Endothelial cell of umbilical vein (primary cell): ENCODE measurements around the gene ELF3. TPM values are rescaled to one million over a fixed set of nuclear protein-coding genes. Genes with fewer than 3 reads are reported as not detected.
"Not testable (repeated sequence)": the region's sequence is repeated elsewhere in the genome, so short reads cannot be mapped to it uniquely, and the experiment has no call there.

Experiments
- BruUV-seq: library from RNA; stranded (reverse); fragments of 400-500 nt; replicated peaks from 2 replicates; lab custom pipeline; 2021; lab: Mats Ljungman, UMichigan
- CTCF ChIA-PET: fragments of 300-600, 350-600 bp; sonication (Branson Sonifier 250); formaldehyde crosslinking; loops from one replicate; lab custom pipeline; 2021; ENCODE audit warnings: antibody characterized with exemption, inconsistent platforms; lab: Charles Lee
- POLR2A ChIA-PET: fragments of 300-600, 350-600 bp; sonication (Branson Sonifier 250); formaldehyde crosslinking; loops from one replicate; lab custom pipeline; 2021; ENCODE audit warnings: antibody characterized with exemption, inconsistent platforms; lab: Charles Lee
- DNase-seq: peaks from one replicate; pipeline ENCODE4 v3.0.0-alpha.2; 2011; ENCODE audit warnings: low read depth, low spot score
- FAIRE-seq: peaks from 2 replicates; lab custom pipeline; 2011; peaks lifted over from hg19 to GRCh38; lab: Jason Lieb, UNC
- H2AFZ ChIP-seq: 2 replicates; pipeline ENCODE4 v1.6.0; 2012; ENCODE audit warnings: low read depth, low read length, control low read depth, inconsistent platforms
- H3K27ac ChIP-seq: 2 replicates; pipeline ENCODE4 v1.5.1; 2011; ENCODE audit warnings: low read depth, mild to moderate bottlenecking, control low read depth, low read length, moderate library complexity; ENCODE audit not compliant: insufficient read depth
- H3K27me3 ChIP-seq, 2 experiments: 2 replicates each; pipeline versions ENCODE4 v1.6.0 to v1.6.1; 2011; ENCODE audit warnings: low read length in 2 of 2, mixed read lengths in 1 of 2; ENCODE audit not compliant: control insufficient read depth in 2 of 2, insufficient read depth in 2 of 2
- H3K36me3 ChIP-seq, 2 experiments: 2 replicates in 1 of 2; 3 replicates in 1 of 2; pipeline ENCODE4 v1.5.1; 2011; ENCODE audit warnings: low read length in 2 of 2, mild to moderate bottlenecking in 1 of 2, moderate library complexity in 1 of 2; ENCODE audit not compliant: control insufficient read depth in 2 of 2, insufficient read depth in 2 of 2; ENCODE audit errors: extremely low read depth in 1 of 2
- H3K4me1 ChIP-seq: 3 replicates; pipeline ENCODE4 v1.5.1; 2011; ENCODE audit warnings: mild to moderate bottlenecking, low read length; ENCODE audit not compliant: control insufficient read depth, insufficient read depth; ENCODE audit errors: extremely low read depth
- H3K4me2 ChIP-seq: 2 replicates; pipeline ENCODE4 v1.6.1; 2011; ENCODE audit warnings: low read length, control low read depth, mixed read lengths; ENCODE audit not compliant: insufficient read depth
- H3K4me3 ChIP-seq, 3 experiments: fragments of 200-600 bp in 1 of 3; sonication (generic), shearing (Covaris generic) in 1 of 3; replicated peaks in 1 of 3; 2 replicates each; pipeline ENCODE4 v1.5.1; 2011 to 2016; ENCODE audit warnings: control low read depth in 3 of 3, low read length in 3 of 3, mild to moderate bottlenecking in 2 of 3, inconsistent platforms in 1 of 3, low read depth in 1 of 3, moderate library complexity in 1 of 3; ENCODE audit not compliant: insufficient read depth in 1 of 3
- H3K79me2 ChIP-seq: 2 replicates; pipeline ENCODE4 v1.6.0; 2012; ENCODE audit warnings: low read length, inconsistent platforms; ENCODE audit not compliant: control insufficient read depth, insufficient read depth
- H3K9ac ChIP-seq: replicated peaks from 2 replicates; pipeline ENCODE3; 2011; ENCODE audit warnings: low read length, control low read depth; ENCODE audit not compliant: insufficient read depth; ENCODE audit errors: extremely low read depth
- H3K9me1 ChIP-seq: replicated peaks from 3 replicates; pipeline ENCODE4 v1.6.0; 2011; ENCODE audit warnings: mild to moderate bottlenecking, low read length; ENCODE audit not compliant: control insufficient read depth, insufficient read depth; ENCODE audit errors: extremely low read depth
- H3K9me3 ChIP-seq: replicated peaks from 2 replicates; pipeline ENCODE4 v1.5.1; 2012; ENCODE audit warnings: low read length, inconsistent platforms; ENCODE audit not compliant: control insufficient read depth, insufficient read depth
- H4K20me1 ChIP-seq: replicated peaks from 2 replicates; pipeline ENCODE3; 2011; ENCODE audit warnings: mild to moderate bottlenecking, low read length; ENCODE audit not compliant: control insufficient read depth, insufficient read depth; ENCODE audit errors: extremely low read depth
- EZH2 ChIP-seq: IDR thresholded peaks from 2 replicates; pipeline ENCODE4 v1.6.1; 2012; ENCODE audit warnings: borderline replicate concordance, low read depth, mild to moderate bottlenecking, moderate library complexity, low read length, inconsistent platforms; ENCODE audit not compliant: severe bottlenecking
- FOS ChIP-seq: IDR thresholded peaks from 2 replicates; pipeline ENCODE4 v1.6.1; 2011; ENCODE audit warnings: mild to moderate bottlenecking, low read length, moderate library complexity, borderline replicate concordance; ENCODE audit not compliant: insufficient read depth
- GATA2 ChIP-seq: IDR thresholded peaks from 2 replicates; pipeline ENCODE4 v1.7.0; 2011; ENCODE audit warnings: low read depth, mild to moderate bottlenecking, moderate library complexity, mixed read lengths, low read length; ENCODE audit not compliant: insufficient read length, insufficient read depth
- JUN ChIP-seq: IDR thresholded peaks from 2 replicates; pipeline ENCODE4 v1.6.1; 2011; ENCODE audit warnings: borderline replicate concordance, low read depth; ENCODE audit not compliant: insufficient read length, insufficient read depth
- MAX ChIP-seq: IDR thresholded peaks from 2 replicates; pipeline ENCODE4 v1.6.1; 2011; ENCODE audit not compliant: insufficient read depth, insufficient read length
- MYC ChIP-seq: IDR thresholded peaks from one replicate; pipeline ENCODE4 v1.6.1; 2011; ENCODE audit warnings: mild to moderate bottlenecking, low read depth, low read length
- POLR2A ChIP-seq: IDR thresholded peaks from 2 replicates; pipeline ENCODE4 v1.6.1; 2012; ENCODE audit warnings: low read depth, mild to moderate bottlenecking, control low read depth, low read length
- POLR2AphosphoS5 ChIP-seq: IDR thresholded peaks from 2 replicates; pipeline ENCODE4 v1.6.1; 2012; ENCODE audit warnings: low read depth, mild to moderate bottlenecking, control low read depth, low read length, moderate library complexity; ENCODE audit not compliant: insufficient read depth
- dilution Hi-C: fragments of 300-500 bp; cut with MboI; formaldehyde crosslinking; loops from one replicate; pipeline ENCODE4 v1.15.0; 2019; ENCODE audit warnings: low sequenced_read_pairs; ENCODE audit not compliant: extremely low pct_ligation_motif_present
- intact Hi-C: fragments of 100-400 bp; cut with micrococcal nuclease; formaldehyde crosslinking; loops from one replicate; pipeline ENCODE4 v1.10.0; 2022
- polyA plus RNA-seq, 4 experiments: library from polyadenylated mRNA; depleted of rRNA in 3 of 4; stranded (reverse) in 3 of 4; unstranded in 1 of 4; fragments of >200 nt; gene quantifications; 2 replicates each; pipeline versions ENCODE4 v1.2.1 to v1.2.3, GENCODE V29; 2011 to 2012; ENCODE audit warnings: missing spikeins in 1 of 4
- total RNA-seq: library from RNA; stranded (reverse); gene quantifications from 2 replicates; pipeline ENCODE4 v1.2.3, GENCODE V29; 2021
- TF ChIP-seq, protein P1 (sequence below), 2 donors: IDR thresholded peaks; 1 replicate in 1 of 2; 2 replicates in 1 of 2; pipeline ENCODE4 v1.5.1; 2011; ENCODE audit warnings: low read length in 2 of 2, mild to moderate bottlenecking in 2 of 2, moderate library complexity in 2 of 2, control low read depth in 1 of 2, inconsistent platforms in 1 of 2, low read depth in 1 of 2; ENCODE audit not compliant: insufficient read depth in 1 of 2; ENCODE audit errors: extremely low read depth in 1 of 2

ELF3 gene
- total and polyA plus RNA-seq, 2 donors (not counting 3 experiments of a cell fraction or from before 2014, with no cell fraction given) = 0.07 to 0.29 TPM

GRCh38 chr1:202018468-202019234 lies 8.3 kb downstream of the ELF3 start:
- ChIA-PET POLR2A (no interaction called here), CTCF (no interaction called here)
- no peak overlapping the region for H3K27ac ChIP-seq
- no peak for DNase-seq
- intact Hi-C loops (no loop called here), dilution Hi-C loops (no loop called here)
- no peaks in the 10 kb centered on the region for H3K36me3 ChIP-seq
- no peak overlapping the region for H2AFZ ChIP-seq
- H3K9me1 ChIP-seq = no peaks in the 10 kb centered on the region
- no peaks in the 10 kb centered on the region for H4K20me1 ChIP-seq
- no peaks in the 10 kb centered on the region for H3K9me3 ChIP-seq
- H3K79me2 ChIP-seq = no peaks in the 10 kb centered on the region
- no peaks in the 10 kb centered on the region for H3K4me1 ChIP-seq
- H3K4me2 ChIP-seq = no peak overlapping the region
- H3K9ac ChIP-seq = no peak overlapping the region
- no peak for FAIRE-seq
- no peak for TF ChIP-seq GATA2
- no peak for TF ChIP-seq POLR2AphosphoS5
- TF ChIP-seq EZH2 = no peak
- TF ChIP-seq MAX = no peak
- TF ChIP-seq MYC = no peak
- TF ChIP-seq POLR2A = no peak
- TF ChIP-seq JUN = no peak
- TF ChIP-seq FOS = no peak
- TF ChIP-seq, protein P1, sequence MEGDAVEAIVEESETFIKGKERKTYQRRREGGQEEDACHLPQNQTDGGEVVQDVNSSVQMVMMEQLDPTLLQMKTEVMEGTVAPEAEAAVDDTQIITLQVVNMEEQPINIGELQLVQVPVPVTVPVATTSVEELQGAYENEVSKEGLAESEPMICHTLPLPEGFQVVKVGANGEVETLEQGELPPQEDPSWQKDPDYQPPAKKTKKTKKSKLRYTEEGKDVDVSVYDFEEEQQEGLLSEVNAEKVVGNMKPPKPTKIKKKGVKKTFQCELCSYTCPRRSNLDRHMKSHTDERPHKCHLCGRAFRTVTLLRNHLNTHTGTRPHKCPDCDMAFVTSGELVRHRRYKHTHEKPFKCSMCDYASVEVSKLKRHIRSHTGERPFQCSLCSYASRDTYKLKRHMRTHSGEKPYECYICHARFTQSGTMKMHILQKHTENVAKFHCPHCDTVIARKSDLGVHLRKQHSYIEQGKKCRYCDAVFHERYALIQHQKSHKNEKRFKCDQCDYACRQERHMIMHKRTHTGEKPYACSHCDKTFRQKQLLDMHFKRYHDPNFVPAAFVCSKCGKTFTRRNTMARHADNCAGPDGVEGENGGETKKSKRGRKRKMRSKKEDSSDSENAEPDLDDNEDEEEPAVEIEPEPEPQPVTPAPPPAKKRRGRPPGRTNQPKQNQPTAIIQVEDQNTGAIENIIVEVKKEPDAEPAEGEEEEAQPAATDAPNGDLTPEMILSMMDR (IDR thresholded peaks at IDR 0.05; ENCODE audit: extremely low read depth in 1 of 2, insufficient read depth in 1 of 2, low read depth in 1 of 2, low read length in 2 of 2) = no peak
- no TSS peak for BruUV-seq
- peaks cover 5 to 12% of the 10 kb centered on the region in 2 experiments for H3K27me3 ChIP-seq
- H3K4me3 ChIP-seq = no peak overlapping the region

- H3K36me3 ChIP-seq, H3K4me1 ChIP-seq, H4K20me1 ChIP-seq, CTCF ChIA-PET, FAIRE-seq, POLR2A ChIA-PET, DNase-seq, H3K79me2 ChIP-seq, H3K4me2 ChIP-seq, BruUV-seq, H2AFZ ChIP-seq, dilution Hi-C loops, H3K9me3 ChIP-seq, H3K9ac ChIP-seq, H3K4me3 ChIP-seq, H3K9me1 ChIP-seq, intact Hi-C loops, H3K27ac ChIP-seq: not testable (repeated sequence)
- peaks cover 5 to 12% of the 10 kb centered on the region in 2 experiments for H3K27me3 ChIP-seq
Measured at GRCh38 chr1:202019235-202019558, 8.8 kb downstream of the ELF3 start.
